HL-60 (cell line): Measurements from ENCODE around the gene DOK7.

Experiments
- DNase-seq, 2 experiments: peaks; one replicate each; pipeline ENCODE4 v3.0.0-alpha.2; 2010 to 2020; ENCODE audit warnings: low read depth in 1 of 2, low spot score in 1 of 2
- H3K27ac ChIP-seq: fragments of 250-450 bp; sonication (Bioruptor Pico); replicated peaks from 2 replicates; pipeline ENCODE4 v1.5.1; 2020; ENCODE audit warnings: mild to moderate bottlenecking, moderate library complexity
- H3K27me3 ChIP-seq: fragments of 250-450 bp; sonication (Bioruptor Pico); 2 replicates; pipeline ENCODE4 v1.5.1; 2021; ENCODE audit warnings: mild to moderate bottlenecking, moderate library complexity; ENCODE audit not compliant: insufficient read depth, poor library complexity, severe bottlenecking
- H3K4me3 ChIP-seq: replicated peaks from 2 replicates; pipeline ENCODE4 v1.5.1; 2011; ENCODE audit warnings: mild to moderate bottlenecking, control low read depth, low read length; ENCODE audit not compliant: insufficient read depth
- CTCF ChIP-seq: IDR thresholded peaks from one replicate; pipeline ENCODE4 v1.5.1; 2011; ENCODE audit warnings: low read length, control low read depth, inconsistent platforms; ENCODE audit not compliant: insufficient read depth
- GABPA ChIP-seq: IDR thresholded peaks from 2 replicates; pipeline ENCODE4 v1.6.1; 2012; ENCODE audit warnings: low read depth
- POLR2AphosphoS5 ChIP-seq: IDR thresholded peaks from 2 replicates; pipeline ENCODE4 v1.6.1; 2012; ENCODE audit warnings: low read depth
- REST ChIP-seq: IDR thresholded peaks from 2 replicates; pipeline ENCODE4 v1.6.1; 2012; ENCODE audit warnings: low read depth; ENCODE audit not compliant: insufficient replicate concordance
- SPI1 ChIP-seq: IDR thresholded peaks from 2 replicates; pipeline ENCODE4 v1.6.1; 2012; ENCODE audit warnings: low read depth, mild to moderate bottlenecking, borderline replicate concordance

DOK7 gene

GRCh38 chr4:3470244-3471097 lies 7.4 kb downstream of the DOK7 start:
- no peak for DNase-seq
- Histone ChIP-seq H3K4me3 (no peak overlapping the region), H3K27me3 (peaks cover 2% of the 10 kb centered on the region), H3K27ac (no peak overlapping the region)
- TF ChIP-seq POLR2AphosphoS5 (no peak), CTCF (no peak), GABPA (no peak), SPI1 (no peak), REST (no peak)

- peaks cover 2% of the 10 kb centered on the region for H3K27me3 ChIP-seq
- H3K4me3 ChIP-seq, result no peak overlapping the region
- H3K27ac ChIP-seq, result no peak overlapping the region
- DNase-seq, result no peak
- TF ChIP-seq CTCF (no peak), POLR2AphosphoS5 (no peak), GABPA (no peak), SPI1 (no peak), REST (no peak)
These were observed 8.1 kb downstream of the DOK7 start for GRCh38 chr4:3471098-3471760.

- Histone ChIP-seq H3K4me3 (no peak overlapping the region), H3K27ac (no peak overlapping the region), H3K27me3 (peaks cover 2% of the 10 kb centered on the region)
- no peak for TF ChIP-seq REST
- no peak for TF ChIP-seq CTCF
- TF ChIP-seq SPI1, result no peak
- no peak for TF ChIP-seq GABPA
- TF ChIP-seq POLR2AphosphoS5, result no peak
- DNase-seq, result no peak
These were observed 8.8 kb downstream of the DOK7 start for GRCh38 chr4:3471886-3472285.
